H1 (cell line): ENCODE data around the gene GRIA3. TPM values are rescaled to one million over a fixed set of nuclear protein-coding genes. Genes with fewer than 3 reads are reported as not detected.

Experiments used
- CTCF ChIA-PET: fragments of 300-600 bp; sonication (Branson Sonifier 250); formaldehyde crosslinking; loops from one replicate; lab custom pipeline; 2021; ENCODE audit not compliant: partially characterized antibody; lab: Charles Lee
- POLR2A ChIA-PET: fragments of 300-600 bp; sonication (Branson Sonifier 250); formaldehyde crosslinking; loops from one replicate; lab custom pipeline; 2021; ENCODE audit warnings: inconsistent platforms; ENCODE audit not compliant: partially characterized antibody; lab: Charles Lee
- DNase-seq, 2 experiments: peaks; one replicate each; pipeline versions ENCODE4 v3.0.0 to v3.0.0-alpha.2; 2010 to 2022; ENCODE audit warnings: low spot score in 2 of 2, low read depth in 1 of 2, mixed read lengths in 1 of 2
- FAIRE-seq: peaks from 2 replicates; lab custom pipeline; 2011; peaks lifted over from hg19 to GRCh38; lab: Jason Lieb, UNC
- H2AFZ ChIP-seq: 2 replicates; pipeline ENCODE4 v1.8.1; 2012; ENCODE audit warnings: low read length, inconsistent platforms
- H2AK5ac ChIP-seq: 2 replicates; pipeline ENCODE4 v1.6.1; 2013; ENCODE audit warnings: low read depth, low read length
- H2BK120ac ChIP-seq: replicated peaks from 2 replicates; pipeline ENCODE3; 2013; ENCODE audit warnings: low read depth, low read length, inconsistent platforms
- H2BK12ac ChIP-seq: 2 replicates; pipeline ENCODE4 v1.6.1; 2013; ENCODE audit warnings: low read depth, low read length
- H2BK15ac ChIP-seq: 2 replicates; pipeline ENCODE4 v1.6.1; 2013; ENCODE audit warnings: low read length
- H2BK20ac ChIP-seq: 2 replicates; pipeline ENCODE4 v1.6.1; 2013; ENCODE audit warnings: low read length
- H2BK5ac ChIP-seq: 2 replicates; pipeline ENCODE4 v1.6.1; 2013; ENCODE audit warnings: low read depth, low read length
- H3K14ac ChIP-seq: 2 replicates; pipeline ENCODE4 v1.6.1; 2013; ENCODE audit warnings: inconsistent platforms; ENCODE audit not compliant: insufficient read length
- H3K18ac ChIP-seq: 2 replicates; pipeline ENCODE4 v1.6.1; 2013; ENCODE audit warnings: low read length; ENCODE audit errors: extremely low read depth
- H3K23ac ChIP-seq: 2 replicates; pipeline ENCODE4 v1.6.1; 2013; ENCODE audit warnings: inconsistent platforms; ENCODE audit not compliant: insufficient read length
- H3K23me2 ChIP-seq: 2 replicates; pipeline ENCODE4 v1.6.1; 2013; ENCODE audit warnings: low read depth, low read length
- H3K27ac ChIP-seq: 2 replicates; pipeline ENCODE4 v1.6.1; 2011; ENCODE audit warnings: low read depth, low read length, inconsistent platforms
- H3K27me3 ChIP-seq, 4 experiments: replicated peaks in 1 of 4; 1 replicate in 1 of 4; 2 replicates in 3 of 4; pipeline versions ENCODE4 v1.6.1 to v1.8.1; 2011 to 2013; ENCODE audit warnings: low read length in 3 of 4, mild to moderate bottlenecking in 3 of 4, inconsistent platforms in 2 of 4, mixed read lengths in 2 of 4, moderate library complexity in 1 of 4; ENCODE audit not compliant: control insufficient read depth in 3 of 4, insufficient read depth in 3 of 4; ENCODE audit errors: extremely low read depth in 1 of 4
- H3K36me3 ChIP-seq, 4 experiments: 2 replicates each; pipeline versions ENCODE4 v1.6.1 to v1.8.1; 2011 to 2013; ENCODE audit warnings: mild to moderate bottlenecking in 4 of 4, low read length in 3 of 4, moderate library complexity in 2 of 4, control low read depth in 1 of 4, inconsistent platforms in 1 of 4; ENCODE audit not compliant: insufficient read depth in 4 of 4, control insufficient read depth in 2 of 4
- H3K4ac ChIP-seq: replicated peaks from 2 replicates; pipeline ENCODE3; 2013; ENCODE audit warnings: low read length, low read depth, mixed read lengths, inconsistent platforms; ENCODE audit not compliant: insufficient read length
- H3K4me1 ChIP-seq, 4 experiments: replicated peaks in 1 of 4; 1 replicate in 1 of 4; 2 replicates in 3 of 4; pipeline versions ENCODE4 v1.6.1 to v1.8.1; 2011 to 2013; ENCODE audit warnings: low read length in 3 of 4, inconsistent platforms in 2 of 4, mixed read lengths in 1 of 4; ENCODE audit not compliant: insufficient read depth in 4 of 4, control insufficient read depth in 3 of 4
- H3K4me2 ChIP-seq, 2 experiments: 2 replicates each; pipeline versions ENCODE4 v1.6.1 to v1.8.1; 2011 to 2013; ENCODE audit warnings: low read depth in 2 of 2, low read length in 2 of 2, control low read depth in 1 of 2, inconsistent platforms in 1 of 2, mild to moderate bottlenecking in 1 of 2; ENCODE audit not compliant: insufficient read depth in 1 of 2
- H3K4me3 ChIP-seq, 4 experiments: fragments of 200-600, 300-600 bp in 1 of 4; sonication (generic), shearing (Covaris generic), sonication (Bioruptor Twin) in 1 of 4; 2 replicates each; pipeline versions ENCODE4 v1.5.1 to v1.8.1; 2011 to 2016; ENCODE audit warnings: low read length in 4 of 4, low read depth in 3 of 4, control low read depth in 2 of 4, inconsistent platforms in 2 of 4, mild to moderate bottlenecking in 2 of 4, mixed read lengths in 1 of 4, moderate library complexity in 1 of 4; ENCODE audit not compliant: insufficient read depth in 2 of 4; ENCODE audit errors: extremely low read depth in 1 of 4
- H3K56ac ChIP-seq: replicated peaks from 2 replicates; pipeline ENCODE3; 2013; ENCODE audit warnings: low read depth, mild to moderate bottlenecking, mixed read lengths, low read length, inconsistent platforms; ENCODE audit not compliant: insufficient read length
- H3K79me1 ChIP-seq: 2 replicates; pipeline ENCODE4 v1.6.1; 2013; ENCODE audit warnings: low read depth, low read length, control low read depth
- H3K79me2 ChIP-seq, 2 experiments: 2 replicates each; pipeline versions ENCODE4 v1.6.1 to v1.8.1; 2012 to 2013; ENCODE audit warnings: low read length in 2 of 2, mild to moderate bottlenecking in 2 of 2, inconsistent platforms in 1 of 2; ENCODE audit not compliant: insufficient read depth in 2 of 2, control insufficient read depth in 1 of 2
- H3K9ac ChIP-seq, 4 experiments: replicated peaks in 1 of 4; 1 replicate in 1 of 4; 2 replicates in 3 of 4; pipeline versions ENCODE4 v1.6.1 to v1.8.1; 2011 to 2013; ENCODE audit warnings: low read depth in 3 of 4, low read length in 3 of 4, control low read depth in 2 of 4, mild to moderate bottlenecking in 2 of 4, moderate library complexity in 2 of 4, inconsistent platforms in 1 of 4; ENCODE audit errors: extremely low read depth in 1 of 4
- H3K9me3 ChIP-seq, 2 experiments: 2 replicates each; pipeline versions ENCODE4 v1.6.1 to v1.8.1; 2012 to 2013; ENCODE audit warnings: mild to moderate bottlenecking in 2 of 2, moderate library complexity in 2 of 2, control low read depth in 1 of 2, inconsistent platforms in 1 of 2, low read depth in 1 of 2, low read length in 1 of 2, mixed read lengths in 1 of 2; ENCODE audit not compliant: insufficient read depth in 2 of 2
- H4K20me1 ChIP-seq, 2 experiments: replicated peaks in 1 of 2; 2 replicates each; pipeline versions ENCODE3 to v1.8.1; 2011 to 2013; ENCODE audit warnings: inconsistent platforms in 2 of 2, low read length in 2 of 2, mild to moderate bottlenecking in 1 of 2; ENCODE audit not compliant: insufficient read depth in 2 of 2, control insufficient read depth in 1 of 2
- H4K5ac ChIP-seq: 2 replicates; pipeline ENCODE4 v1.6.1; 2013; ENCODE audit warnings: low read length, low read depth, mixed read lengths, inconsistent platforms; ENCODE audit not compliant: insufficient read length
- H4K8ac ChIP-seq: 2 replicates; pipeline ENCODE4 v1.8.0; 2013; ENCODE audit warnings: mild to moderate bottlenecking, moderate library complexity, low read length, inconsistent platforms; ENCODE audit not compliant: insufficient read depth; ENCODE audit errors: extremely low read depth
- H4K91ac ChIP-seq: replicated peaks from 2 replicates; pipeline ENCODE3; 2013; ENCODE audit warnings: low read length, mixed read lengths, inconsistent platforms; ENCODE audit not compliant: insufficient read length
- CEBPB ChIP-seq: IDR thresholded peaks from 2 replicates; pipeline ENCODE4 v1.6.1; 2012; ENCODE audit warnings: low read depth, low read length
- PHF8 ChIP-seq: fragments of 200-600 bp; sonication (generic); conservative IDR thresholded peaks from 2 replicates; pipeline ENCODE4 v1.7.1; 2012; ENCODE audit warnings: low read depth, mild to moderate bottlenecking, inconsistent platforms, low read length, moderate library complexity
- WGBS, 2 experiments: shearing (Covaris generic) in 1 of 2; methylation state at CpG; one replicate each; pipeline versions ENCODE4 v1.1.6 to v1.1.7; 2013 to 2015; ENCODE audit warnings: low lambda C conversion rate in 2 of 2, mixed read lengths in 2 of 2, inconsistent platforms in 1 of 2, low coverage in 1 of 2, missing lambda C conversion rate in 1 of 2; ENCODE audit not compliant: insufficient replicate concordance in 2 of 2, insufficient coverage in 1 of 2, insufficient read length in 1 of 2; ENCODE audit errors: extremely low coverage in 1 of 2, missing lambda C conversion rate in 1 of 2; 5-methylcytosine and 5-hydroxymethylcytosine counted together
- polyA plus RNA-seq, 7 experiments: library from polyadenylated mRNA; depleted of rRNA in 3 of 7; stranded (reverse) in 5 of 7; unstranded in 2 of 7; fragments of >200 nt in 5 of 7; fragments of 200-250 nt in 2 of 7; gene quantifications; 1 replicate in 5 of 7; 2 replicates in 1 of 7; 4 replicates in 1 of 7; pipeline versions ENCODE4 v1.2.1 to v1.2.3, GENCODE V29; 2011 to 2013; ENCODE audit warnings: missing spikeins in 2 of 7, mixed read lengths in 2 of 7
- total RNA-seq: library from RNA; stranded (reverse); fragmentation: NEBNext Ultra II Directional; extraction: Animal tissue kit (Norgen Biotek cat#: 25700); gene quantifications from 2 replicates; pipeline ENCODE4 v1.2.1, GENCODE V29; 2021

The GRIA3 gene
- total and polyA plus RNA-seq, 2 of the 8 experiments (the other 6 are each of a cell fraction or from before 2014, with no cell fraction given), result 2.6 to 3.0 TPM

GRCh38 chrX:123215397-123216089 is 31.5 kb downstream of the GRIA3 start:
- no peak overlapping the region for H2BK5ac ChIP-seq

More at GRCh38 chrX:123215397-123216089, 31.5 kb downstream of the GRIA3 start:
- Histone ChIP-seq H4K20me1 (no peaks in the 10 kb centered on the region), H3K56ac (no peak overlapping the region), H3K79me1 (no peaks in the 10 kb centered on the region), H3K23me2 (no peaks in the 10 kb centered on the region), H3K4me3 (no peak overlapping the region), H3K23ac (no peak overlapping the region), H4K91ac (no peak overlapping the region), H3K4me2 (no peak overlapping the region), H3K18ac (no peak overlapping the region), H3K9me3 (no peaks in the 10 kb centered on the region), H3K4me1 (peaks cover 0 to 2% (median 0%) of the 10 kb centered on the region in 4 experiments; a peak in 1 of 7 replicates), H2BK12ac (no peak overlapping the region), H3K4ac (no peak overlapping the region), H2BK15ac (no peak overlapping the region), H3K36me3 (no peaks in the 10 kb centered on the region), H3K79me2 (no peaks in the 10 kb centered on the region), H4K5ac (no peak overlapping the region), H3K27me3 (no peaks in the 10 kb centered on the region), H2AK5ac (no peak overlapping the region), H3K9ac (no peak overlapping the region), H2BK120ac (no peak overlapping the region), H3K14ac (no peak overlapping the region), H2AFZ (no peak overlapping the region), H3K27ac (no peak overlapping the region), H4K8ac (no peak overlapping the region), H2BK20ac (no peak overlapping the region)
- DNase-seq (no peak), FAIRE-seq (no peak)
- CTCF ChIA-PET, result no interaction called here
- 85% methylated on average over 7 of the region's 7 CpGs; no CpG with 5 or more reads in 1 of the 2 experiments for WGBS, 2 experiments
- TF ChIP-seq CEBPB (peak; percentile 73), PHF8 (no peak)
- POLR2A ChIA-PET, result no interaction called here
